Measurements from ENCODE around the gene KAZALD1. TPM values are rescaled to one million over a fixed set of nuclear protein-coding genes. Genes with fewer than 3 reads are reported as not detected.
A peak's percentile ranks its signal among the peaks of the same experiment; 100 is the strongest.
"Not testable (repeated sequence)": the region's sequence is repeated elsewhere in the genome, so short reads cannot be mapped to it uniquely, and the experiment has no call there.

KAZALD1 gene
- total RNA-seq, 1 donor from 2014 or later, result 7.8 TPM

- ATAC-seq (no peak), DNase-seq (peak; percentile 30)
- intact Hi-C loops (cut with micrococcal nuclease), result no loop called here
These were observed 33.1 kb upstream of the KAZALD1 start for GRCh38 chr10:101028446-101029337.

GRCh38 chr10:101029520-101030295 is 32.1 kb upstream of the KAZALD1 start:
- intact Hi-C loops (cut with micrococcal nuclease), result no loop called here
- ATAC-seq (no peak), DNase-seq (peak; percentile 29)

GRCh38 chr10:101030496-101031127 is 31.2 kb upstream of the KAZALD1 start:
- intact Hi-C loops (cut with micrococcal nuclease), result no loop called here
- ATAC-seq (no peak), DNase-seq (no peak)

DNA sequence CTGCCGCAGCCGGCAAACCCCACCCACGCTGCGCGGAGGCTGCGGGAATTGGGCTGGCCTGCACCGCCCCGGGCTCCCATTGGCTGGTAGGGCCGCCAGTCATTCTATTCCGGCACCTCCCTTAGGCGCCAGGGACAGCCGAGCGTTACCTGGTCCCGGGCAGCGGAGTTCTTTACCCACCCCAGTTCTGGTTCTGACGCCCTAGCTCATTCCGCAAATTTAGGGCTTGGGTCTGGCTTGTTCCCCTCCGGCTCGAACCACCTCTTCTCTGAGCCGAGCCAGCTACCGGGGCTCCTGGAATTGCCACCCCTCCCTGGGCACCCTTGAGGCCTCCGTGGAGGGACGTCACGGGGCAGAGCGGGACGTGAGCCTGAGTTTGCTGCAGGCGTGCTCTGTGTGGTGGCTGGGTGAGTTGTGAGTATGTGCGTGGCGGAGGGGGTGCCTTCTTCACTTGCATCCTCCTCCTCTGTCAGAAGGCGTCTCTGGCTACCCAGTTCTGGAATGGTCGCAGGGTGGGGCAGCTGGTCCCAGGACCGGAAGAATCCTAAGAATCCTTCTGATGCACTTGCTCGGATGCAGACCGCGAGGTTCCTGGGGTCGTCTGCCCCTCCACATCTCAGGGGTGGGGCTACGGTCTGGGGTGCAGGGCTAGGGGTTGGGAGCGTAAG is 30.5 kb upstream of the KAZALD1 start, which contains the start of the genes PDZD7 and SFXN3:
Gene PDZD7 (minus strand): TSS at position 2 of the 668 bp plus-strand sequence. CDS start 910 bp downstream, outside the sequence.
Gene SFXN3 (plus strand): TSS at position 107 of the 668 bp plus-strand sequence. CDS start 3,461 bp downstream, outside the sequence.
- ATAC-seq (peak; percentile 89), DNase-seq (peak; percentile 99)
- intact Hi-C loops (cut with micrococcal nuclease), result no loop called here

DNA sequence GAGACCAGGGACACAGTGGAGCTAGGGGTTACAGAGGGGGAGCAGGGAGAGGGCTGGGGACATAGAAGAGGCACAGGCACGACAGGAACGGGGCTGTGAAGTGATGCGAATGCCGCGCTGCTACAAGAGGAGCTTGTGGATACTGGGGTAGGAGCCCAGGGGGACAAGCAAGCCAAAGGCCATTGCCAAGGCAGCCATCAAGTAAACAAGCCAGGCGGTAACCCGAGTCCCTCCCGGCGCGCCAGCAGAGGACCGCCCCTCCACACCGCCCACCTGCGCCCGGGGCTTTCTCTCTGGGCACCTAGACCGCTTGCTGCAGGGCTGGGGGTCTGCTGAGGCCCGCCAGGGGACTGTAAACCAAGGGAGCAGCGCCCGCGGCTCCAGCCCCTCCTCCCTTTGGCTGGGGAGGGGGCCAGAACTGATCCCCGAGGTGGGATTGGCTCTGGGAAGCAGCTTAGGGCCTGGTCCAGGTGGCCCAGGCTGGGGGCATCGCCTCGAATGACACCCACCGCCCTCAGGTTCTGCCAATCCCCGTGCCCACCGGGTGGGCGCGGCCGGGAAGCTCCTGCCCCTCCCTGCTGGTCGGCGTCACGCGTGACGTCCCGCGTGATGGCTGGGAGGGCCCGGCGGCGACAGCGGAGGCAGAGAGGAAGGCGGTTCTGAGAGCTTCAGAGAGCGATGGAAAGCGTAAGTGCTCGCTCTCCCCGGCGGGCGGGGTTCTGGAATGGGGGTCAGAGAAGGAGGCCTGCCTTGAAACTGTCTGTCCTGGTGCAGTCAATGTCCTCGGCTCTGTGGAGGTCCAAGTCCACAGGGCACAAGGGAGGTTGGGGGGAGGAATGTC is 29.8 kb upstream of the KAZALD1 start:
- intact Hi-C loops (cut with micrococcal nuclease), result no loop called here
- peak; percentile 78 for ATAC-seq

DNA sequence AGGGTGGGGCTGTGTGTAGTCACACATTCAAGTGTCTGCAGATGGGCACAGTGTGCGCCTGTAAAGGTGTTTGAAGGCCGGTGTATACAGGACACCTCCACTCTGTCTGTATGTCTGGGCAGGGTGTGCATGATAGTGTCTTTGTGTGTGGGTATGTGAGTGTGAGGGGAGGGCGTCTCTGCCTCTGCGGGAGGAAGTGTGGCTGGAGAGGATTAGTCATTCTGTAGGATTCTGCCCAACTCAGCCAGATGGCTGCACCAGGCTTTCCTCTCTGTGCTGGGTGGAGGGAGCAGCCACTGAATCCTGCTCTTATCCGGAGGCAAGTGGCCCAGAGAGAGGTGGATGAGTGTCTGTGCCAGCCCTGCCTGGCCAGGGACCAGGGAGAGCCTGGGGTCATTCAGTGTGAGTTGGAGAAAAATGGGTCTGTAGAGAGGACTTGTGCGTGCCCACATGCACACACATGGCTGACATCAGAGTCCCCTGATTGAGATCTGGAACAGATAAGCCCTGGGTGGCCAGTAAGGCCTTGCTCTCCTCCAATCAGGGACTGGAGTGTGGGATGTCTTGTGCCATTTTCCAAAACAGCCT is 29.1 kb upstream of the KAZALD1 start:
- DNase-seq (peak; percentile 66), ATAC-seq (peak; percentile 70)
- intact Hi-C loops (cut with micrococcal nuclease), result no loop called here

More for the DNA sequence above, 29.8 kb upstream of the KAZALD1 start:
- peak; percentile 91 for DNase-seq

DNA sequence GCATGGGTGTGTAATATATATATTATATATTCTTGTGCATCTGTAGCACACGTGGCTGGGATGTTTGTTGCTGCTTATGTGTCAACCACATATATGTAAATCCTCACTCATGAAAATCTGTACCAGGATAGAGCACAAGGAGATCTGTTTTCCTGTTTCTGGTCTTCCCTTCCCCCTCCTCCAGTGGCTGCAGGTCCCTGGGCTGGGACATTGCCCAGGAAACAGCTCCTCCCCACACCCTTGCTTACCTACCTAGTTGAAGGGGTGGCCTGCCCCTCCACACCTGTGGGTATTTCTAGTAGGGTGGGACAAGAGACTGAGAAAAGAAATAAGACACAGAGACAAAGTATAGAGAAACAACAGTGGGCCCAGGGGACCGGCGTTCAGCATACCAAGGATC is 28.5 kb upstream of the KAZALD1 start:
- intact Hi-C loops (cut with micrococcal nuclease), result no loop called here
- DNase-seq, result no peak
- ATAC-seq, result no peak

DNA sequence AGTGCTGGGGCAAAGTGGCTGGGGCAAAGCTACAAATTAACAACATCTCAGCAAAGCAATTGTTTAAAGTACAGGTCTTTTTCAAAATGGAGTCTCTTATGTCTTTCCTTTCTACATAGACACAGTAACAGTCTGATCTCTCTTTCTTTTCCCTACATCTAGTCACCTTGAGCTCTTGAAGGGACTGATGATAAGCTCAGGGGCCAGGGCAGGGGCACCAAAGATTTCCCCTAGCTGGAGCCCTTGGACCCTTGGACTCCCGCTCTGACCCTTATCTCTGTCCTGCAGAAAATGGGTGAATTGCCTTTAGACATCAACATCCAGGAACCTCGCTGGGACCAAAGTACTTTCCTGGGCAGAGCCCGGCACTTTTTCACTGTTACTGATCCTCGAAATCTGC is 27.4 kb upstream of the KAZALD1 start:
- DNase-seq; intact Hi-C loops (cut with micrococcal nuclease); ATAC-seq: not testable (repeated sequence)

GRCh38 chr10:101035314-101035713 is 26.5 kb upstream of the KAZALD1 start:
- intact Hi-C loops (cut with micrococcal nuclease), result no loop called here
- no peak for DNase-seq
- ATAC-seq, result no peak

DNA sequence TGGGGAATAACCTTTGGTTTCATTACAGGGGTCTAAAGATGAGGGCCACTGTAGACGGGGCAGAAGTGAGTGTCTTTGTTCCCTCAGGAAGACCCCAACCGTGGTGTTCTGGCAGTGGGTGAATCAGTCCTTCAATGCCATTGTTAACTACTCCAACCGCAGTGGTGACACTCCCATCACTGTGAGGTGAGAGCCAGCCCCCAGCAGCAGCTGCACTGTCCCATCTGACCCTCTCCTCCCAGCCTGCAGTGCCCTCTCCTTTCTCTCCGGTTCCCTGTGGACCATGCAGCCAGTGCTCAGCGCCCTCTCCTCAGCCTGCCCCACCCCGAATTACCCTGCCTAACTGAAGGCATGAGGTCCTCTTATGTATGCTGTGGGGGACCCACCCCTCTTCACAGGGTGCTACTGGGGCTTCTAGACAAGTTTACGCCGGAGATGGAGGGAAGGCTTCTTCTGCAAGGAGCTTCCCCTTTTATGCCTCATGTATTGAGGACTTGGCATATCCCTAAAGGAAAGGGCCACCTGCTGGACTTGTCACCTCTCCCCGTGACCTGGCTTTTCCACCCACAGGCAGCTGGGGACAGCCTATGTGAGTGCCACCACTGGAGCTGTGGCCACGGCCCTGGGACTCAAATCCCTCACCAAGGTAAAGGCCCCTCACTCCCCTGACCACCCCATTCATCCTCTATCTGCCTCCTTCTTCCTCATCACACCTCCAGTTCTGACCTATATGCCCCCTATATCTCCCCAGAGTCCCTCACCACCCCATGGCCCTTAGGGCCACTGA is 25.7 kb upstream of the KAZALD1 start:
- intact Hi-C loops (cut with micrococcal nuclease), result no loop called here
- DNase-seq, result no peak
- ATAC-seq, result no peak

- intact Hi-C loops (cut with micrococcal nuclease), result no loop called here
- ATAC-seq (no peak), DNase-seq (no peak)
These were observed 25.1 kb upstream of the KAZALD1 start for GRCh38 chr10:101036726-101037125.

GRCh38 chr10:101038484-101038883 is 23.3 kb upstream of the KAZALD1 start:
- ATAC-seq, result no peak
- no peak for DNase-seq
- intact Hi-C loops (cut with micrococcal nuclease), result no loop called here

DNA sequence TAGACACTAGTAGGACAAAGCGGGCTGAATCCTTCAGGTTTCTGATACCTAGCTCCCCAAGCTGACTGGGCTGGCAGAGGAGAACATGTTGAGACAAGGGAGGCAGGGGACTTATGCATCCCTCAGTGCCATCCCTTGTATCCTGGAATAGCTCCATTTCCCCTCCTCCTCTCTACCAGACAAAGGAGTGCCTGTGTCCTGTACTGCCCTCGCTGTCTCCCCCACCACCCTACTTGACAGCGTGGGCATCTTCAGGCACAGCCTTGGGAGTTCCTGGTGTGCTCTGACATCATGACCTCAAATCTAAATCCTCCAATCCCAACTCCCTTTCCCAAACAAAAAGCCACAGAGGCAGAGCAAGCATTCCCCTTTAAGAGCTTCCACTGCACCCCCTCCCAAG is 21.7 kb upstream of the KAZALD1 start:
- DNase-seq (no peak), ATAC-seq (no peak)
- intact Hi-C loops (cut with micrococcal nuclease), result no loop called here

DNA sequence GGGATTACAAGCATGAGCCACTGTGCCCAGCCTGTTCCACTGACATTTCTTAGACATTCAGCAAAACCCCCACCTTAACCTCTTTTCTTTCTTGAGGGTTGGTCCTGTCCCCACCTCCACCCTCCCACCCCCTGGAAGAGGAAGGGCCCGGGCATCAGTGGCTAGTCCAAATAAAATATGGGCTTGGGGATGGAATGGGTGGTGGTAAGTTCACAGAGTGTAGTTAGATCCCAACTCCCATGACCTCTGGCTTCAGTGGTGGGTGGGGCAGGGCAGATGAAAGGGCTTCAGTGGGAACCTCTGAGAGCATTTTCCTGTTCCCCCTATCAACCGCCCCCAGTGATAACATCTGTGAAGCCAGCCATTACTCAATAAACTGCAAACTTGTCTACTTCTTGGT is 20.9 kb upstream of the KAZALD1 start:
- DNase-seq (no peak), ATAC-seq (no peak)
- intact Hi-C loops (cut with micrococcal nuclease), result no loop called here

GRCh38 chr10:101041252-101041761 is 20.5 kb upstream of the KAZALD1 start:
- intact Hi-C loops (cut with micrococcal nuclease), result no loop called here
- DNase-seq (peak; percentile 75), ATAC-seq (peak; percentile 80)

- ATAC-seq (no peak), DNase-seq (no peak)
- intact Hi-C loops (cut with micrococcal nuclease), result no loop called here
These were observed 19.7 kb upstream of the KAZALD1 start for GRCh38 chr10:101042118-101042517.

Measured in left ventricle myocardium superior (tissue), 1 donor.